ENCODE data around the gene OGDH. TPM values are rescaled to one million over a fixed set of nuclear protein-coding genes. Genes with fewer than 3 reads are reported as not detected.

The OGDH gene
- total RNA-seq, 6 experiments from 2014 or later = 46.6 to 63.2 (median 55.8) TPM

DNA sequence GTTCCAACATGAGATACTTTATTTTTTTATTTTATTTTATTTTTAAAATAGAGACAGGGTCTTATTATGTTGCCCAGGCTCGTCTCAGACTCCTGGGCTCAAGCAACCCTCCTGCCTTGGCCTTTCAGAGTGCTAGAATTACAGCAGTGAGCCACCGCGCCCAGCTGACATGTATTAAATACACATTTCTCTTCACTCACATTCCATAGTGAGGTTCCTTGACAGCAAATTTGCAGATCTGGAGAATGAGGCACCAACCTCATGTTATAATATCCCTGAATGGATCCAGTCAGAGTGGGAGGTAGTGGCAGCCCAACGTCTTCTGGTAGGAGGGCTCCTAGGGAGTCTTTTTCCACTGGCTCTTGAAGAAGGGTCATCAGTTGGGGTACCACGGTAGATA is 46.1 kb downstream of the OGDH start:
- intact Hi-C loops (cut with DNase I) = no loop called here
- WGBS (ENCODE audit: insufficient coverage, low coverage, low lambda C conversion rate, missing lambda C conversion rate) = 93% methylated on average over 5 of the region's 5 CpGs
- H3K27ac ChIP-seq = no peak overlapping the region
- H3K9me3 ChIP-seq = no peaks in the 10 kb centered on the region
- ATAC-seq = no peak
- H3K4me1 ChIP-seq = no peaks in the 10 kb centered on the region
- H3K4me3 ChIP-seq = no peak overlapping the region
- DNase-seq = peak in 1 of 3 donors; percentile 1
- no peak for TF ChIP-seq POLR2A (IDR thresholded peaks at IDR 0.05)
- TF ChIP-seq, protein P1, sequence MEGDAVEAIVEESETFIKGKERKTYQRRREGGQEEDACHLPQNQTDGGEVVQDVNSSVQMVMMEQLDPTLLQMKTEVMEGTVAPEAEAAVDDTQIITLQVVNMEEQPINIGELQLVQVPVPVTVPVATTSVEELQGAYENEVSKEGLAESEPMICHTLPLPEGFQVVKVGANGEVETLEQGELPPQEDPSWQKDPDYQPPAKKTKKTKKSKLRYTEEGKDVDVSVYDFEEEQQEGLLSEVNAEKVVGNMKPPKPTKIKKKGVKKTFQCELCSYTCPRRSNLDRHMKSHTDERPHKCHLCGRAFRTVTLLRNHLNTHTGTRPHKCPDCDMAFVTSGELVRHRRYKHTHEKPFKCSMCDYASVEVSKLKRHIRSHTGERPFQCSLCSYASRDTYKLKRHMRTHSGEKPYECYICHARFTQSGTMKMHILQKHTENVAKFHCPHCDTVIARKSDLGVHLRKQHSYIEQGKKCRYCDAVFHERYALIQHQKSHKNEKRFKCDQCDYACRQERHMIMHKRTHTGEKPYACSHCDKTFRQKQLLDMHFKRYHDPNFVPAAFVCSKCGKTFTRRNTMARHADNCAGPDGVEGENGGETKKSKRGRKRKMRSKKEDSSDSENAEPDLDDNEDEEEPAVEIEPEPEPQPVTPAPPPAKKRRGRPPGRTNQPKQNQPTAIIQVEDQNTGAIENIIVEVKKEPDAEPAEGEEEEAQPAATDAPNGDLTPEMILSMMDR (IDR thresholded peaks at IDR 0.05) = no peak
- H3K27me3 ChIP-seq = no peaks in the 10 kb centered on the region
- H3K36me3 ChIP-seq = peaks cover 0 to 18% (median 4%) of the 10 kb centered on the region in 4 donors

DNA sequence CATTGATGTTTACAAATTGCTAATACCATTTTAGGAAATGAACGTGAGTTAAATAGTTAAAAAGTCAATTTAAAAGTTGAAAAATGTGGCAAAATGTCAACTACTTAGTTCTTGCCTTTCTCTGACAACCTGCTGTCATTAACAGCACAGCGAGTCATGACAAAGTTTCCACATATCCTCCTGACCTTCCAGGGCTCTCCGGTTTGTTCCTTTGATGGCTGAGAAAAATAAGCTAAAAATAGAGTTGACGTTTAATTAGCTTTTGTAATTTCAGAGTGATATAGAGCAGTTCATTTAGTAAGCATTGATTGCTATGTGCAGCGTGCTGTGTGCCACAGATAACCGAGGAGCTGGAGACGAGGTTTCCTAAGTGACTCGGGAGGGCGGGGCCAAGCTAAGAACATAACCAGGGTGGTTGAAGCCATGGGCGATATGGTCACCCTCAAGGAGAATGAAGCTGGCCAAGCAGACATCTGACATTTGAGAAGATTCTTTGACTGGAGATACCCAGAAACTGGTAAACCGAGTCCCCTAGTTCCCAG is 47.9 kb downstream of the OGDH start:
- Histone ChIP-seq H3K4me1 (no peaks in the 10 kb centered on the region), H3K4me3 (no peak overlapping the region), H3K9me3 (no peaks in the 10 kb centered on the region), H3K27me3 (no peaks in the 10 kb centered on the region), H3K27ac (no peak overlapping the region), H3K36me3 (peaks cover 0 to 12% (median 4%) of the 10 kb centered on the region in 4 donors)
- intact Hi-C loops (cut with DNase I) = no loop called here
- DNase-seq = peak in 1 of 3 donors; percentile 24
- 87% methylated on average over 9 of the region's 11 CpGs for WGBS (ENCODE audit: insufficient coverage, low coverage, low lambda C conversion rate, missing lambda C conversion rate)
- no peak for TF ChIP-seq POLR2A (IDR thresholded peaks at IDR 0.05)
- TF ChIP-seq, protein P1 (IDR thresholded peaks at IDR 0.05) = no peak
- ATAC-seq = no peak

DNA sequence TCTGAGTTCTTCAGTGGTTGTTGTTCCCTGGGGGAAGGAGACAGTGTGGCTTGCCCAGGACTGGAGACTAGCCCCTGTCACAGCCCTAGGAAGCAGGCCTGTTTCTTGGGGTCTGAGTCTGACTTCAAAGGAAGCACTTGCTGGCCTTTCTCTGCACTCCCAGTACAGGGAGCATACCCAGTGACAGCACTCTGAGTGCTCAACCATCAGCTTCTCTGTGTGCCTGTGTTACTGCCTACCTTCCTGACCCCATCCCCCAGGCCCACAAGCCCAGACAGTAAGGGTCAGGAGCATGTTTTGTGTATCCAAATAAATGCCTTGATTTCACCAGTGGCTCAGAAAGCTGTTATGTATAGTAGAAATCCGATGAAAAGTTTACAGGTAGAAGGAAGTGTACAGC is 48.9 kb downstream of the OGDH start:
- 63% methylated on average over 1 of the region's 1 CpG for WGBS (ENCODE audit: insufficient coverage, low coverage, low lambda C conversion rate, missing lambda C conversion rate)
- Histone ChIP-seq H3K27me3 (no peaks in the 10 kb centered on the region), H3K4me3 (no peak overlapping the region), H3K27ac (no peak overlapping the region), H3K36me3 (peaks cover 0 to 4% (median 1%) of the 10 kb centered on the region in 4 donors), H3K9me3 (no peaks in the 10 kb centered on the region), H3K4me1 (no peaks in the 10 kb centered on the region)
- no peak for TF ChIP-seq POLR2A (IDR thresholded peaks at IDR 0.05)
- TF ChIP-seq, protein P1 (IDR thresholded peaks at IDR 0.05) = no peak
- peak in 1 of 3 donors; percentile 24 for DNase-seq
- ATAC-seq = peak in 1 of 4 donors; percentile 23
- intact Hi-C loops (cut with DNase I) = no loop called here

DNA sequence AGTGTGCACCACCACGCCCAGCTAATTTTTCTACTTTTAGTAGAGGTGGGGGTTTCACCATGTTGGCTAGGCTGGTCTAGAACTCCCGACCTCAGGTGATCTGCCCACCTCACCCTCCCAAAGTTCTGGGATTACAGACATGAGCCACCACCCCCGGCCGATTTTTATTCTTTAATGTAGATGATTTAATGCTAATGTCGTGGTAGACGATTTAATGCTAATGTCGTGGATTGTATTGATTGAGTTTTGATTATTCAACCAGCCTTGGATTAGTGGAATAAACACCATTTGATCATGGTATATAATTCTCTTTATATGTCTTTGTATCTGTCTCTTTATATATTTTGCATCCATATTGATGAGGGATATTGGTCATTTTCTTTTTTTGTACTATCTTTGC is 52.6 kb downstream of the OGDH start:
- Histone ChIP-seq H3K4me3 (no peak overlapping the region), H3K36me3 (no peaks in the 10 kb centered on the region), H3K4me1 (no peaks in the 10 kb centered on the region), H3K9me3 (no peaks in the 10 kb centered on the region), H3K27ac (no peak overlapping the region), H3K27me3 (no peaks in the 10 kb centered on the region)
- 93% methylated on average over 7 of the region's 7 CpGs for WGBS (ENCODE audit: insufficient coverage, low coverage, low lambda C conversion rate, missing lambda C conversion rate)
- intact Hi-C loops (cut with DNase I) = no loop called here
- ATAC-seq (no peak), DNase-seq (peak in 1 of 3 donors; percentile 18)
- TF ChIP-seq, protein P1 (IDR thresholded peaks at IDR 0.05) = no peak
- TF ChIP-seq POLR2A (IDR thresholded peaks at IDR 0.05) = no peak
